Globus pallidus (tissue), 1 donor: Measurements from ENCODE around the gene CHRM5.
"Not testable (repeated sequence)": the region's sequence is repeated elsewhere in the genome, so short reads cannot be mapped to it uniquely, and the experiment has no call there.

ENCODE experiments used
- DNase-seq: peaks from one replicate; pipeline ENCODE4 v3.0.0-alpha.2; 2015; ENCODE audit warnings: low spot score

CHRM5 gene

DNA sequence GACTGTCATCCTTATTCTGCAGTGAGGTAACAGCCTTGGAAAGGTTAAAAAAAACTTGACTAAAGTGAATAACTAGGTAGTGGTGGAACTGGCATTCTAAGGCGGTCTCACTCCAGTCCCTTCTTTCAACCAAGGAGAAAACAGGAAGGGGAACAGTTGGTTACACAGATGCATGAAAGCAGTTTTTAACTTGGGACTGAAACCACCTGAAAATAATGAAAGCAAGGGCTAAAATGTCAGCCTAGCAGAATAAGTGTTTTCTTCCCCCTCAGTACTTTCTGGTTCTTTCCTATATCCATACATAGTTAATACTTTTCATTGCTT lies 71.5 kb downstream of the CHRM5 start:
- peak; percentile 17 for DNase-seq

DNA sequence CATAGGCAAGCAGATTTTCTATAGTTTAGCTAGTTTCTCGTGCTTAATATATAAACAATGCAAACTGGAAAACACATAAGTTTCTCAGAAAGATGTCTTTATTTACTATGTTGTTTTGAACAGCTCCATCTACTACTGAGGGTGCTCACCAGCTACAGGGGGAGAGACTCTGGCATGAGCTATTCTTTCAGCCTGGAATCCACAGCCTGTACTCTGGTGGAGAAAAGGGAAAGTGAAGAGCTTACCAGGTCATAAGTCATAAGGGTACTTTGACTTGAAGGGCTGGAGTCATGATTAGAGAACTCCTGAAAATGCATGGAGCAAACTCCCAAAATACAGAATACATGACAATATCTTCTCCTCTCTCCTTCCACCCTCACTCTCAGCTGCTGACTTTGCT lies 75.1 kb downstream of the CHRM5 start:
- DNase-seq: no peak

DNA sequence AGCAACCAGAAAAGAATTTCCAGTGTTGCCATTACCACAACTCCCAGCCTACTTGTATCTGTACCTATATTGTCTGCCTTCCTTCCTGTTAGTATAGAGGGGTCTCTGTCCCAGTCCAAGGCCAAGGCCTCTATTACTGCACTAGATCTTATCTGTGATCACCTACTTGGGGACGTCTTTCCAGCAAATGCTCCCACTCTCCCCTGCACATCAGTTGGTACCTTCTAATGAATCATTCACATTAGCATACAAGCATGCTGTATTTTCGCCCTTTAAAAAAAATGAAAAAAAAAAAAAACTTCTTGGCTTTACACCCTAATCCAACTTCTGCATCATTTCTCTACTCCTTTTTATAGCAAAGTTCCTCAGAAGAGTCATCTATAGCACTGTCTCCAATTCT lies 75.5 kb downstream of the CHRM5 start:
- no peak for DNase-seq

DNA sequence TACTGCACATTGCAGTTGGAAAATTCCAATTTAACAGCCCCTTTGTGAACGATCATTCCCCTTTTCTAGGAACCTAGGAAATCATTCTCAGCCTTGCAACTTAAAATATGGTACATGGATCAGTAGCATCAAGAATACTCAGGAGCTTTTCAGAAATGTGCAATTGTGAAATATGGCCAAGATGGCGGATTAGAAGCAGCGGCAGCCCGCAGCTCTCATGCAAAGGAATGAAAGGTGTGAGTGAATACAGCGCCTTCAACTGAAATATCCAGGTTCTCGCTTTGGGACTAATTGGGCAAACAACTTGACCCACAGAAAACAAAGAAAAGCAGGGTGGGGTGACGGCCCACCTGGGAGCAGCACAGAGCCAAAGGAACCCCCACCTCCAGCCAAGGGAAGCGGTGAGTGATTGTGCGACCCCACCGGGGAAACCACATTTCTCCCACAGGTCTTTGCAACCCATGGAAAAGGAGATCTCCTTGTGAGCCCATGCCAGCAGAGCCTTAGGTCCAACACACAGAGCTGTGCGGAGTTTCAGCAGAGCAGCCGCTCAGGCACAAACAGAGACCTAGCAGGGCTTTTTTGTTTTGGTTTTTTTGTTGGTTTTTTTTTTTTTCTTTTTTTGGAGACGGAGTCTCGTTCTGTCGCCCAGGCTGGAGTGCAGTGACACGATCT lies 78.3 kb downstream of the CHRM5 start:
- DNase-seq: no peak

DNA sequence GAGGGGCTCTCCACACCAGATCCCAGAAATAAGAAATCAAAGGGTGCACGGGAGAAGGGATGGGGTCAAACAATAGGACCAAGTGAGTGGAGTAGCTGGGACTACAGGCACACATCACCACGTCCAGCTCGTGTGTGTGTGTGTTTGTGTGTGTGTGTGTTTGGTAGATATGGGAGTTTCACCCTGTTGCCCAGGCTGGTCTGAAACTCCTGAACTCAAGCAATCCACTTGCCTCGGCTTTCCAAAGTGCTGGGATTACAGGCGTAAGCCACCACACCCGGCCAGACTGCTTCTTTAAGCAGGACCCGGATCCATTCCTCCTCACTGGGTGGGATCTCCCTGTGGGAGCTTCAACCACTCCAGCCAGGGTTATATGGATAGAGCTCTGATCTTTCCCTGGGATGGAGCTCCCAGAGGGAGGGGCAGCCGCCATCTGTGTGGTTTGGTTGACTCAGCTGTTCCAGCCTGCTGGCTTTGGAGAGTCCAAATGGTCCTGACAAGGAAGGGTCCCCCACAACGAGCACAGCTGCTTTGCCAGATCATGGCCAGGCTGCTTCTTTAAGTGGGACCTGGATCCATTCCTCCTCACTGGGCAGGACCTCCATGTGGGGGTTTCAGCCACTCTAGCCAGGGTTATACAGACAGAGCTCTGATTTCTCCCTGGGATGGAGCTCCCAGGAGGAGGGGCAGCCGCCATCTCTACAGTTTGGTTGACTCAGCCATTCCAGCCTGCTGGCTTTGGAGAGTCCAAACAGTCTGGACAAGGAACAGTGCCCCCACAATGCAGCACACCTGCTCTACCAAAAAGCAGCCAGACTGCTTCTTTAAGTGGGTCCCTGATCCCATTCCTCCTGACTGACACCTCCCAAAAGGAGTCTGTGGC lies 79.8 kb downstream of the CHRM5 start:
- DNase-seq: no peak

DNA sequence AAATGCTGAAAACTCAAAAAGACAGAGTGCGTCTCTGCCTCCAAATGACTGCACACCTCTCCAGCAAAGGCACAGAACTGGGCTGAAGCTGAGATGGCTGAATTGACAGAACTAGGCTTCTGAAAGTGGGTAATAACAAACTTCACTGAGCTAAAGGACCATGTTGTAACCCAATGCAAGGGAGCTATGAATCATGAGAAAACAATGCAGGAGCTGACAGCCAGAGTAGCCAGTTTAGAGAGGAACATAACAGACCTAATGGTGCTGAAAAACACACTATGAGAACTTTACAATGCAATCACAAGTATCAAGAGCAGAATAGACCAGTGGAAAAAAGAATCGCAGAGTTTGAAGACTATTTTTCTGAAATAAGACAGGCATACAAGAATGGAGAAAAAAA lies 80.8 kb downstream of the CHRM5 start:
- no peak for DNase-seq

DNA sequence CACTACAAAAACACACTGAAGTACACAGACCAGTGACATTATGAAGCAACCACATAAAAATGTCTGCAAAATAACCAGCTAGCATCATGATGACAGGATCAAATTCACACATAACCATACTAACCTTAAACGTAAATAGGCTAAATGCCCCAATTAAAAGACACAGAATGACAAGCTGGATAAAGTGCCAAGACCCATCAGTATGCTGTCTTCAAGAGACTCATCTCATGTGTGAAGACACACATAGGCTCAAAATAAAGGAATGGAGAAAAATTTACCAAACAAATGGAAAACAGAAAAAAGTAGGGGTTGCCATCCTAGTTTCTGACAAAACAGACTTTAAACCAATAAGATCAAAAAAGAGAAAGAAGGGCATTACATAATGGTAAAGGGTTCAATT lies 82.1 kb downstream of the CHRM5 start:
- DNase-seq: not testable (repeated sequence)

DNA sequence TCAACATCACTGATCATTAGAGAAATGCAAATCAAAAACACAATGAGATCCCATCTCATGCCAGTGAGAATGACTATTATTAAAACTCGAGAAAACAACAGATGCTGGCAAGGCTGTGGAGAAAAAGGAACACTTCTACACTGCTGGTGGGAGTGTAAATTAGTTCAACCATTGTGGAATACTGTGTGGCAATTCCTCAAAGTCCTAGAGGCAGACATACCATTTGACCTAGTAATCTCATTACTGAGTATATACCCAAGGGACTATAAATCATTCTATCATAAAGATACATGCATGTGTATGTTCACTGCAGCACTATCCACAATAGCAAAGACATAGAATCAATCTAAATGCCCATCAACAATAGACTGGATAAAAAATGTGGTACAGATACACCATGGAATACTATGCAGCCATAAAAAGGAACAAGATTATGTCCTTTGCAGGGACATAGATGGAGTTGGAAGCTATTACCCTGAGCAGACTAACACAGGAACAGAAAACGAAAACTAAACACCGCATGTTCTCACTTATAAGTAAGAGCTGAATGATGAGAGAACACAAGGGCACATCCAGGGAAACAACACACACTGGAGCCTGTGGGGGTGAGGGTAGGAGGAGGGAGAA lies 85.9 kb downstream of the CHRM5 start:
- DNase-seq: no peak

DNA sequence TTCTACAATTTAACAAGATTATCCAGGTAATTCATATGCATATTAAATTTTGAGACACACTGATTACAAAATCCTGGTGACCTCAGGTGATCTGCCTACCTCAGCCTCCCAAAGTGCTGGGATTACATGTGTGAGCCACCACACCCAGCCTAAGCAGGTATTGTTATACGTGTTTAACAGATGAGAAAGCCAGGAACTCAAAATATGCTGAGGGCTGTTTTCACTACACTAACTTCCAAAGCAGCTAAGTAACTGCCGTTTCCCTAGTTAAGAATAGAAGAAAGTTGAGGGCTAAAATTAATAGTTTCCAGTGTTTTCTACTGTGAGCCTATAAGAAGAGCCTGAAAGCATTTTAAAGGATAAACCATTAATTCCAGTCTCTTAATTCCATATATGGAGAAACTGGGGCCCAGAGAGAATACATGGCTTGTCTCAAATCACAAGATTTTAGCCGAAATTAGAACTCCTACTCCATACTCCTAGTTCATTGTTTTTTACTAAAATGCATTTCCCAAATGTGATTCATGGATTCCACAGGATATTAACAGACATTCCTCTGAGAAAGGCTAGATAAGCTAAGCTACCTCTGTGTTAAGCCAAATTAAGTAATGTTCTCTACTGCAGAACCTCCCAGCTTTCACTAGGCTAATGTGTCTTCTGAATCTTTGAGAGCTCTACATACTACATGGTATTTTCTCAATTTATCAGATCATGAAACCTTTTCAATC lies 87.7 kb downstream of the CHRM5 start:
- DNase-seq: no peak

DNA sequence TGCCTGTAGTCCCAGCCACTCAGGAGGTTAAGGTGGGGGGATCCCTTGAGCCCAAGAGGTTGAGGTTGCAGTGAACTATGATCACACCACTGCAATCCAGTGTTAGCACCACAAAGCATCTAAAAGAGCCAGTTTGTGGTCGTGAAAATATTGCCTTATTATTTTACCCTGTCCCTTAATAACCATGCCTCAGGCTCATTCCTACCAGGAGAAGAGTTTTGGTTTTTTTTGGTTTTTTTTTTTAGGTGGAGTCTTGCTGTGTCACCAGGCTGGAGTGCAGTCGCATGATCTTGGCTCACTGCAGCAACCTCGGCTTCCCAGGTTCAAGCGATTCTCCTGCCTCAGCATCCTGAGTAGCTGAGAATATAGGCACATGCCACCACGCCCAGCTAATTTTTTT lies 88.6 kb downstream of the CHRM5 start:
- DNase-seq: no peak

DNA sequence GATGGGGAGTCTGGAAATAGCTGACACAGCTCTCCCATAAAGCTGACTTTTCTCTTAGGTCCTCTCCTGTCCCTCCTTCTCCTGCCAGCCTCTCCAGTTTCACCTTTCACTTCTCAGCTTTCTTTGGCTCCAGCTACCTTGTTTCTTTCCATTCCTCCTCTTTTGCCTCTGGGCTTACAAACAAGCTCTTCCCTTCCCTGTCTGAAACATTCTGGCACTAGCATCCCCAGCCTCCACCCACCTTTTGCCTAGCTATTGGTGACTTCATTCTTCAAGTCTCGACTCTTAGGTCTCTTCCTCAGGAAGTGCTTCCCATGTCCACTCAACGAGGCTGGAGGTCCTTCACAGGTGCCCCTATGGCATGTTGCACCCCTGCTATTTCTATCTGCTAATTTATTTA lies 91.2 kb downstream of the CHRM5 start:
- DNase-seq: no peak

DNA sequence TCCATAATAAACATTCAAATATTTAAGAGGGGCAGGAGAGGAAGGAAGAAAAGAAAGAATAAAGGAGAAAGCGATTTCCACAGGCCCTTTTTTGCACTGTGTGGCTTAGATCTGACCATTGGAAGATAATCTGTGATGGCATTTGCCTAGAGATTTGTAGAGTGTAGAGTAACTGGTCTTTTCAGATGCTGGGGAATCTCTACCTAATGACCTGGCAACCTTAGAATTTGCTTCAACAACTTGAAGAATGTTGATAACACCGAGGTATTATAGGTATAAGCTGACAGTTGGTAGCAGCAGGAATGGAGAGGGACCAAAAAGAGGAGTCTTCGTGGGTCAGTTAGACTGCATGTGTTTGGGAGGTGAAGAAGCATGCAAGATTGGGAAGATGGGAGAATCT lies 91.6 kb downstream of the CHRM5 start:
- DNase-seq: no peak

DNA sequence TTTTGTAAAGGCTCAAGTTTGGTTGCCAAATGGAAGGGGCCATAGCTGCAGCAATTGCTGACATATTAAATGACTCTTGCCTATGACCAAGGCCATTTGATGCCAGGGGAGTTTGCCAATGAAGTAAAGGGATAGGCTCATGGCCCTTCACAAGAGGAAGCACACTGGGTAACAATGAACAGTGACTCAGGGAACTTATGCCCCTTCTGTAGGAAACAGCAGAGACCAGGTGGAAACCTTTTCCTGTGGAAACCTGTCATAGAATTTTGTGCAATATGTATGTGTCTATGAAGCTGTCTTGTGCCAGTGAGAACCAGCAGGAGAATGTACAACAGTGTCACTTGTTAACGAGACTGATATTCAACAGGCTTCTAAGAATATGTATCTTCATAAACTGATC lies 96.1 kb downstream of the CHRM5 start:
- DNase-seq: no peak

DNA sequence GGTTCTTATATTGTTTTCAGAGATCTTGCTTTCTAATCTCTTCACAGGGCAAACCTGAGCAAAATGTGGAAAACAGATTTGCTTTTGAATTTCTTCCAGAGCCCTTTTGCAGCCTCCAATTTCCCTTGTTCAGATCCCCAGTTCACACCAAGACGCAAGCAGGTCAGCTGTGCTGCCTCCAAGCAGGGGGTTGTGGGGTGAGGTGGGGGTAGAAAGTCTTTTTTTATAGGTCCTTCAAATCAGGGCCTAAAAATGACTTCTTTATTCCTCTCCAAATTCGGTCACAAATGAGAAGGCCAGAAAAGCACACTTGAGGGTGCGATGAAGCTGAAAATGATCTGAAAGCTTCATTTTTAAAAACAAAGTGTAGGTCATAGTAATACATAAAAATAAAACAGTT lies 97.0 kb downstream of the CHRM5 start:
- no peak for DNase-seq

DNA sequence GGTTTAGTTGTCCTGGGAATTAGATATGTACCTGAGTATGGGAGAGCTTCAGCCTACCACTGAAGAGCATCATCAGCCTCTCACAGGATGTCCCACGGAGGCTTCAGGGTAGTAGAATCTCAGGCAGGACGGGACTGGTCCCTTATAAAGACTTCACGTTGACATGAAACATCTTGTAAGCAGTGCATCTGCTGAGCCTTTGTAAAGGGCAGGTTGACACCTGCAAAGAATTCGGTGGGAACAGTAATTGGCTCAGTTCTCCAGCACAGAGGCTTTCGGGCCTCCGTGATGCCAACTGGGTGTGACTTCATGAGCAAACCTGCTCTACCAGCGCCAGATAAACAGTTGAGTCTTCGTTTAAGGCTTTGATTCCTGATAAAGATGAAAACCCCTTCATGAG lies 97.6 kb downstream of the CHRM5 start:
- no peak for DNase-seq

DNA sequence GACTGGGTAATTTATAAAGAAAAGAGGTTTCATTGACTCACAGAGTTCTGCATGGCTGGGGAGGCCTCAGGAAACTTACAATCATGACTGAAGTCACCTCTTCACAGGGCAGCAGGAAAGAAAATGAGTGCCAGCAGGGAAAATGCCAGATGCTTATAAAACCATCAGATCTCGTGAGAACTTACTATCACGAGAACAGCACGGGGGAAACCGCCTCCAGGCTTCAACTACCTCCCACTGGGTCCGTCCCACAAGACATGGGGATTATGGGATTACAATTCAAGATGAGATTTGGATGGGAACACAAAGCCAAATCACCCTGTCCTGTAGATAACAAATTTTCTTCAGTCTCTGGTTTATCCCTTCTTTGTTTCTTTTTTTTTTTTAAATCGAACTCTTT lies 101.7 kb downstream of the CHRM5 start:
- no peak for DNase-seq

DNA sequence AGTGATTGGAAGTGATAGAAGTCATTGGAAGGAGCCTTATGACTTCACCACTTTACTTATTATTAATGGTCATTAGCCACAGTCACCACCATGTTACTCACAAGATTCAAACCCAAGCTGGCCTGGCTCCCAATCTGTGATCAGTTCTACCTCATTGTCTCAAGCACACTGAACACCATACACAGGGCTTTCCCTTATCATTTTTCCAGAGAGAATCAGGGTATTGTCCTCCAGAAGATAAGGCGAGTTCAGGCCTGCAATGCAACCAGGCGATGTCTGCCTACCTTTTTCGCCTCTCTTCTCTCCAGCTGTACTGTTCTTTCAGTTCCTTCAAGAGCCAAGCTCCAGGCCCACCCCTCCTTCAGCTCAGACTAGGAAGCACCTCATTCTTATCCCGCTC lies 108.5 kb downstream of the CHRM5 start:
- DNase-seq: no peak

DNA sequence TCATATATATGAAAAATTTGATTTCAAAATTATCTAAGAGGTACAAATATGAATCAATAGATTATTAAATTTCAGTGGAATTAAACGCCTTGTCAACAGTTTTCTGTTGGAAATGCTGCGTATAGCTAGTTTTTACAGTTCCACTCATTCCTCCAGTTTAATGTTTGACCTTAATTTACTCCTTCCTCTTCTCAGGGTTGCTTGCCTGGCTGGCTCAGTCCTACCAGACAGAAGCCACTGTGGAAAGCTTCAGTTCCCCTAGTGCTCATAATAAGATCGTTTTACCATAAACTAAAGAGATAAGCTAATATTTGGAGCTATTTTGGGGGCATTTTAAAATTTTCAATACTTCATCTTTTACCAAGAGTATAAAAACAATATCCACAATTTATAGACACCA lies 110.6 kb downstream of the CHRM5 start:
- DNase-seq: no peak

DNA sequence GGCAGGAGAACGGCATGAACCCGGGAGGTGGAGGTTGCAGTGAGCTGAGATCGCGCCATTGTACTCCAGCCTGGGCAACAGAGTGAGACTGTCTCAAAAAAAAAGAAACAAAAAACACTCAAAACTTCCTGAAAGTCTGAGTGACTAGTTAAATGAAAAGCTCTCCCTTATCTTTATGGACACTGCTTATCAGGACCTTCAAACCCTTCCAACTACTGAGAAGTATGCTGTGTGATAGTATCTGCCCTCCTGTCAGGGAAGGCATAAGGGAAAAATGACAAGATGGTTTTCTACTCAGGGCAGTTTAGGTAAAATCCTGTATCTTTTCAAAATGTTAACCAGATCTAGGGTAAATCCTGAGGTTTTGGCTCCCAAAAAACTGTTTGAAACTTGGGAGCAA lies 111.6 kb downstream of the CHRM5 start:
- DNase-seq: no peak

DNA sequence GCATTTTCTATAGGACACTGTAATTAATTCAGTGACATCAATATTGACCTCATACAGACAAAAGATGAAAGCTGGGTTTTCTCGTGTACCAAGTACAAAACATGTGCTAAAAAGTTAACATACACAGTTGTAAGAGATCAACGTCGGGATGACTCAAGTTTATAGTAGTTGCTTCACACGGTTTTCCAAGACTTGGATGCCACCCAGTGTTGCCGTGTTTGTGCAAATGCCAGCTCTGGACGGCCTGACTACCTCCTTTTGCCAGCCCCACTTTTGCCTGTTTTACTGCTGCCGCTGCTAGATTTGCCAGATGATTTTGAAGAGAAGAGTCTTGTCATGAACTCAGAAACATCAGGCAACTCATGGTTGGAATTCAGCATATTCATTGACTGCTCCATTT lies 115.8 kb downstream of the CHRM5 start:
- DNase-seq: no peak

DNA sequence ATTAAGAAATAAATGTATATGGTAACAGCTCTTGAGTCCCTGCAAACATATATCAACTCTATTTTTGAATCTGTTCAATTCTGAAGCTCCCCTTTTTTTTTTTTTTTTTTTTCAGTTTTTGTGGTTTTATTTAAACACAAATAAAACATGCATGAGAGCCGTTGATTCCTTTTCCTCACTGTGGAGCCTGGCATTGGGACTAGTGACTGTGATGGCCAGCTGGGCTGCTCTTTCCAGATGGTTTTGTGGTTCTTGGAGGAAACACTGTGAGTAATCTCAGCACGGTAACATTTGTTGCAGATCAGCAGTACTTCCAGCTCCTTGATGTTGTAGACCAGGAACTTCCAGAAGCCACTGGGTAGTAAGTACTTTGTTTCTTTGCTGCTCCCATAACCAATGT lies 117.4 kb downstream of the CHRM5 start:
- no peak for DNase-seq

DNA sequence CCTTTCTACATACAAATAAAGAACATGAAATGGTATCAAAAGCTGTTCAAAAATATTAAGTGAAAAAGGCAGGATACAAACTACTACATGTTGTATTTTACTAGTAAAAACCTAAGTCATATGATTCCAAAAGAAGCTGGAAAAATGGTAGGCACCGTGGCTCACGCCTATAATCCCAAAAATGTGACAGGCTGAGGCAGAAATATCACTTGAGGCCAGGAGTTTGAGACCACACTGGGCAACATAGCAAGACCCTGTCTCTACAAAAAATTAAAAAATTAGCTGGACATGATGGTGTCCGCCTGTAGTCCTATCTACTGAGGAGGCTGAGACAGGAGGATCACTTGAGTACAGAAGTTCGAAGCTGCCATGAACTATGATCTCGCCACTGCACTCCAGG lies 131.6 kb downstream of the CHRM5 start:
- no peak for DNase-seq
